Measurements from ENCODE around the gene ADAMTS14.

DNA sequence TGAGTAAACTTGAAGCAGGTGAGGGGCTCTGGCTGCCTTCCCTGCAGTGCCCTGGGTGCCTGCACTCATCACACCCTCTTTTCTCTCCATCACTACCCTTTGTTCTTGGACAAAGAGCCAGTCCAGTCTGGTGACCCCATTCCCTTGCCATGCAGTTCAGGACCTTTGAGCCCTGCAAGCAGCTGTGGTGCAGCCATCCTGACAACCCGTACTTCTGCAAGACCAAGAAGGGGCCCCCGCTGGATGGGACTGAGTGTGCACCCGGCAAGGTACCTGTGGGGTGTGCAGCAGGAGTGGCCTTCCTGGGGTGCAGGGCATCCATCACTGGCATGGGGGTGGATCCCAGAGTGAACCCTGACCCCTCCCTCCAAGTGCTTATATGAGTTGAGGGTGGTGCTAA lies 64.2 kb downstream of the ADAMTS14 start:
- no peak for TF ChIP-seq CTCF (IDR thresholded peaks at IDR 0.05; ENCODE audit: low read length)
- TF ChIP-seq EZH2 (optimal IDR thresholded peaks at IDR 0.05; ENCODE audit: low read depth, low read length) = no peak
- TF ChIP-seq EZH2phosphoT487 (IDR thresholded peaks at IDR 0.05; ENCODE audit: low read length) = no peak
